Activated CD4-positive, alpha-beta T cell treated with anti-CD3 and anti-CD28 coated beads, Interleukin-2, Interleukin-6, amounts not matched to agents 100 ng/mL and 50 ng/mL, durations not matched to agents 16 hours and 8 hours (primary cell): ENCODE results near the gene ACVR2A.

ENCODE experiments used
- DNase-seq: peaks from one replicate; pipeline ENCODE4 v3.0.0-alpha.2; 2020

ACVR2A gene

GRCh38 chr2:147844697-147845410 is at the start of gene ACVR2A:
TSS of gene ACVR2A (plus strand) at chr2:147845029. CDS start at chr2:147845153, 124 bp downstream.
- DNase-seq, result peak; percentile 18

- no peak for DNase-seq
Observed at GRCh38 chr2:147800316-147800715, 44.5 kb upstream of the ACVR2A start.

GRCh38 chr2:147806846-147807245 is 38.0 kb upstream of the ACVR2A start:
- no peak for DNase-seq

- DNase-seq, result no peak
Observed at GRCh38 chr2:147808520-147808919, 36.3 kb upstream of the ACVR2A start.

- no peak for DNase-seq
Observed at GRCh38 chr2:147810883-147811765, 33.7 kb upstream of the ACVR2A start.

GRCh38 chr2:147818741-147819140 is 26.1 kb upstream of the ACVR2A start:
- no peak for DNase-seq

GRCh38 chr2:147824620-147825019 is 20.2 kb upstream of the ACVR2A start:
- no peak for DNase-seq

GRCh38 chr2:147826278-147827087 is 18.3 kb upstream of the ACVR2A start:
- no peak for DNase-seq

GRCh38 chr2:147827088-147827375 is 17.8 kb upstream of the ACVR2A start:
- DNase-seq, result no peak

GRCh38 chr2:147829106-147829505 is 15.7 kb upstream of the ACVR2A start:
- DNase-seq, result no peak

GRCh38 chr2:147836099-147836498 is 8.7 kb upstream of the ACVR2A start:
- DNase-seq, result no peak

GRCh38 chr2:147843391-147843863 is 1.4 kb upstream of the ACVR2A start:
- DNase-seq, result no peak

GRCh38 chr2:147843864-147844696 is 749 bp upstream of the ACVR2A start:
- peak; percentile 87 for DNase-seq

- DNase-seq, result peak; percentile 68
Observed at GRCh38 chr2:147845411-147845971, 662 bp downstream of the ACVR2A start.

- no peak for DNase-seq
Observed at GRCh38 chr2:147846412-147847081, 1.7 kb downstream of the ACVR2A start.

GRCh38 chr2:147847746-147848391 is 3.0 kb downstream of the ACVR2A start:
- no peak for DNase-seq

GRCh38 chr2:147850838-147851237 is 6.0 kb downstream of the ACVR2A start:
- no peak for DNase-seq

- DNase-seq, result no peak
Observed at GRCh38 chr2:147851244-147851930, 6.6 kb downstream of the ACVR2A start.

- no peak for DNase-seq
Observed at GRCh38 chr2:147854557-147855134, 9.8 kb downstream of the ACVR2A start.

- DNase-seq, result no peak
Observed at GRCh38 chr2:147855316-147855715, 10.5 kb downstream of the ACVR2A start.
